Measurements from ENCODE around the gene UBXN11. TPM values are rescaled to one million over a fixed set of nuclear protein-coding genes. Genes with fewer than 3 reads are reported as not detected.
"Not testable (repeated sequence)": the region's sequence is repeated elsewhere in the genome, so short reads cannot be mapped to it uniquely, and the experiment has no call there.

The UBXN11 gene
- total RNA-seq, 4 donors from 2014 or later = 4.9 to 17.9 (median 12.0) TPM

GRCh38 chr1:26295194-26296138 is 11.0 kb downstream of the UBXN11 start:
- in situ Hi-C loops (cut with MboI; ENCODE audit: low pct_ligation_motif_present in 1 of 4, low pct_unique_long_range_greater_than_20kb in 1 of 4, low sequenced_read_pairs in 3 of 4) (no loop called here), intact Hi-C loops (cut with DNase I; ENCODE audit: low total_unique reads) (loop anchor here (5.0 kb wide), 1 partner anchor 1222 kb away; no protein-coding TSS in a partner anchor)
- H3K9me3 ChIP-seq = no peaks in the 10 kb centered on the region

GRCh38 chr1:26293911-26294463 is 12.4 kb downstream of the UBXN11 start:
- Histone ChIP-seq H3K27ac (no peak overlapping the region), H3K4me3 (no peak overlapping the region), H3K27me3 (no peaks in the 10 kb centered on the region), H3K4me1 (peaks cover 0 to 18% (median 9%) of the 10 kb centered on the region in 4 donors), H3K9me3 (no peaks in the 10 kb centered on the region), H3K36me3 (no peaks in the 10 kb centered on the region)
- whole genome bisulfite sequencing, 2 donors (ENCODE audit: low coverage in 1 of 2) = 83% methylated on average over 11 of the region's 11 CpGs; no CpG with 5 or more reads in 1 of the 2 donors
- intact Hi-C loops (cut with DNase I; ENCODE audit: low total_unique reads) = no loop called here
- no peak for DNase-seq
- TF ChIP-seq POLR2AphosphoS5 (IDR thresholded peaks at IDR 0.05) (no peak), EP300 (IDR thresholded peaks at IDR 0.05; ENCODE audit: low read depth) (no peak), POLR2A (IDR thresholded peaks at IDR 0.05) (no peak), CTCF (IDR thresholded peaks at IDR 0.05) (no peak)
- in situ Hi-C loops (cut with MboI; ENCODE audit: low pct_ligation_motif_present in 1 of 4, low pct_unique_long_range_greater_than_20kb in 1 of 4, low sequenced_read_pairs in 3 of 4) = no loop called here

More at GRCh38 chr1:26295194-26296138, 11.0 kb downstream of the UBXN11 start:
- no peak overlapping the region for H3K4me3 ChIP-seq
- 91% methylated on average over 22 of the region's 22 CpGs; no CpG with 5 or more reads in 1 of the 2 donors for WGBS, 2 donors (ENCODE audit: low coverage in 1 of 2)
- H3K4me1 ChIP-seq = peaks cover 0 to 11% (median 3%) of the 10 kb centered on the region in 4 donors
- DNase-seq = no peak
- TF ChIP-seq POLR2AphosphoS5 (IDR thresholded peaks at IDR 0.05) = no peak
- no peak for TF ChIP-seq CTCF (IDR thresholded peaks at IDR 0.05)
- TF ChIP-seq POLR2A (IDR thresholded peaks at IDR 0.05) = no peak
- no peak for TF ChIP-seq EP300 (IDR thresholded peaks at IDR 0.05; ENCODE audit: low read depth)
- H3K36me3 ChIP-seq = no peaks in the 10 kb centered on the region
- H3K27me3 ChIP-seq = no peaks in the 10 kb centered on the region
- H3K27ac ChIP-seq = no peak overlapping the region

- whole genome bisulfite sequencing, 2 donors (ENCODE audit: low coverage in 1 of 2) = 93 to 100% methylated on average over 2 to 5 of the region's 5 CpGs
- H3K9me3 ChIP-seq; in situ Hi-C loops (cut with MboI; ENCODE audit: low pct_ligation_motif_present in 1 of 4, low pct_unique_long_range_greater_than_20kb in 1 of 4, low sequenced_read_pairs in 3 of 4); H3K27ac ChIP-seq; H3K4me3 ChIP-seq; H3K27me3 ChIP-seq; DNase-seq; H3K36me3 ChIP-seq; intact Hi-C loops (cut with DNase I; ENCODE audit: low total_unique reads): not testable (repeated sequence)
- H3K4me1 ChIP-seq = peaks cover 0 to 30% (median 19%) of the 10 kb centered on the region in 4 donors
These were observed 13.7 kb downstream of the UBXN11 start for GRCh38 chr1:26292735-26293134.

GRCh38 chr1:26291939-26292338 is 14.5 kb downstream of the UBXN11 start:
- no peaks in the 10 kb centered on the region for H3K9me3 ChIP-seq
- H3K4me3 ChIP-seq = no peak overlapping the region
- intact Hi-C loops (cut with DNase I; ENCODE audit: low total_unique reads) (no loop called here), in situ Hi-C loops (cut with MboI; ENCODE audit: low pct_ligation_motif_present in 1 of 4, low pct_unique_long_range_greater_than_20kb in 1 of 4, low sequenced_read_pairs in 3 of 4) (no loop called here)
- H3K27ac ChIP-seq = peak overlapping the region in 2 of 4 donors; percentile 4 to 65
- TF ChIP-seq POLR2A (IDR thresholded peaks at IDR 0.05) (no peak), CTCF (IDR thresholded peaks at IDR 0.05) (no peak), EP300 (IDR thresholded peaks at IDR 0.05; ENCODE audit: low read depth) (no peak), POLR2AphosphoS5 (IDR thresholded peaks at IDR 0.05) (no peak)
- H3K27me3 ChIP-seq = no peaks in the 10 kb centered on the region
- 83 to 86% methylated on average over 3 to 4 of the region's 4 CpGs for WGBS, 2 donors (ENCODE audit: low coverage in 1 of 2)
- no peak for DNase-seq
- H3K36me3 ChIP-seq = no peaks in the 10 kb centered on the region
- H3K4me1 ChIP-seq = peaks cover 0 to 33% (median 19%) of the 10 kb centered on the region in 4 donors
